Measurements from ENCODE around the gene RABGAP1L.
"Not testable (repeated sequence)": the region's sequence is repeated elsewhere in the genome, so short reads cannot be mapped to it uniquely, and the experiment has no call there.

The RABGAP1L gene

GRCh38 chr1:174997041-174997440 lies 837.7 kb downstream of the RABGAP1L start:
- no peak for DNase-seq (ENCODE audit: low spot score)

GRCh38 chr1:174998569-174999215 lies 839.4 kb downstream of the RABGAP1L start:
- peak; percentile 81 for DNase-seq (ENCODE audit: low spot score)

DNA sequence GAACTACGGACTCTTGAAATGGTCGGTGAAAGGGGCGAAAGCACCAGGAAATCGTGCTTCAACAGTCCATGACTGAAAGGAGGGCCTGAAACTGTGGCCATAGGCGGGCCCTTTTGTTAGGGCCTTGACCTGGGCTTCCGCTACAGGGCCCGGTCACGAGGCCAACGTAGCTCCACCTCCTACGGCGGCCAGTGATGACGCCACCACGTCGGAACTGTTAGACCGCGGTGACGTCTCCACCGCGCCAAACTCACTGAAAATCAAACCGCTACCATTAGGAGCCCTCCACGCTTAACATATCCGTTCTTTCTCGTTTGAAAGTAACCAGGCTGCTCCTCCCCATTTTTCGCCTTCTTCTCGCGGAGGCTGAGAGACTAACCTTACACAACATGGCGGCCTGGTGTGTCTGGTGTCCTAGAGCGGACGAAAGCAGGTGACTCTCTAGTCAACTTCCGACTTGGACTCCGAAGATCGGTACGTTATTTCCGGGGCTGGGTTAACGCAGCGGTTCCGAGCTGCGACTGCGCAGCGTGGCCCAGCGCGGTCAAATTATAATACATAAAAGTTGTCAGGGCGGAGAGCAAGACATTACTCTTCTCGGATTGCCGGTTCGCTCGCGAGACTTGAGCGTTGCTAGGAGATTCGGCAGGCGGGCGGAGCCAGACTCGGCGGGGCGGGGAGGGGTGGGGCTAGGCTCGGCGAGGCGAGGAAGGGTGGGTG lies 840.1 kb downstream of the RABGAP1L start:
- peak; percentile 99 for DNase-seq (ENCODE audit: low spot score)

DNA sequence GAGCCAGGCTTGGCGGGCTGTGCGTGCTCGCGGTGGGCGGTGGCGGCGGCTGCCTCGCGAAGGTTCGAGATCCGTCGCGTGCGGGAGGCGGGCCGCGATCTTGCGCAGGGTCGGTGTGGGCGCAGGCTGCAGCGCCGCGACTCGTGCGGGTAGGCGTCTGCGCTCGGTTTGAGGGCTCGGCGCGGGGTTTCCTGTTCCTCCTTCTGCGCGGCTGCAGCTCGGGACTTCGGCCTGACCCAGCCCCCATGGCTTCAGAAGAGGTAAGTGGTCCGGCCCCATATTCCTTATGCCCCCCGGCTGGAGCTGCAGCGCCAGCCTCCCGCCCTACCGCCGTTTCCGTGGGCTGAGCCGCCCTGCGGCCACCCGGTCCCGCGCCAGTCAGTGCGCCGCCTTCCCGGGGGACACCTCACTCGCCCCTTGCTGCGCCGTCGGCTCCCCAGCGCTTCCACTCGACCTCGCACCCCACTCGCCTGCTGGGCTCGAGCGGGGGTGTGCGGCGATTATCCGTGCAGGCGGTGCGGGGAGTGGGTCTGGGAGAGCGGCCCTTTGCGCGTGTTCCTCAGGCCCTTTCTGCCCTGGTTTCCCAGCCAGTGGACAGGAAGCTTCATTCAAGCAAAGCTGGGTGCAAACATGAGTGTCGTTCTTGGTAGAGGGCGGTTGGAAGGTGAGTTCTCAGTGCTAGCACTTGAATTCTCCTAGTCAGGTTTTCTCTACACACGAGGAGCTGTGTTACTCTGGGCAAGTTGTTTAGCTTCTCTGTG lies 840.8 kb downstream of the RABGAP1L start, which contains the start of gene CACYBP:
CACYBP (plus strand) TSS at position 12 of the 761 bp plus-strand sequence; CDS start at position 246, 234 bp downstream.
- DNase-seq (ENCODE audit: low spot score) = peak; percentile 52

- DNase-seq (ENCODE audit: low spot score) = no peak
Observed at GRCh38 chr1:175000697-175001187, 841.4 kb downstream of the RABGAP1L start.

DNA sequence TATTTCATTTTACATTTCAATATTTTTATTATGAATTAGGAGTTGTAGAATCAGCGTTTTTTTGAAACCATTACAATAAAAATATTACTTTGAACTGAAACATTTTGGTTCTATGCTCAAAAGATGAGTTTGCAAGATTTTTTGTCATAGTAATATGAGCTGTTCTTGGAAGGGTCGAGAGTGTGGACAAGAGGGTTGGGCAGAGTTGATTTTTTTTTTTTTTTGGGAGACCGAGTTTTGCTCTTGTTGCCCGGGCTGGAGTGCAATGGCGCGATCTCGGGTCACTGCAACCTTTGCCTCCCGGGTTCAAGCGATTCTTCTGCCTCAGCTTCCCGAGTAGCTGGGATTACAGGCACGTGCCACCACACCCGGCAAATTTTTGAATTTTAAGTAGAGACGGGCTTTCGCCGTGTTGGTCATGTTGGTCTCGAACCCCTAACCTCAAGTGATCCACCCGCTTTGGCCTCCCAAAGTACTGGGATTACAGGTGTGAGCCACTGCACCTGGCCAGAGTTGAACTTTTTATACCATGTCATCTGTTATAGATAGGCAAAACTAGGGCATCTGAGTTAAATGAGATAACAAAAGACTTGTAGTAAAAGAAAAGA lies 843.7 kb downstream of the RABGAP1L start:
- no peak for DNase-seq (ENCODE audit: low spot score)

DNA sequence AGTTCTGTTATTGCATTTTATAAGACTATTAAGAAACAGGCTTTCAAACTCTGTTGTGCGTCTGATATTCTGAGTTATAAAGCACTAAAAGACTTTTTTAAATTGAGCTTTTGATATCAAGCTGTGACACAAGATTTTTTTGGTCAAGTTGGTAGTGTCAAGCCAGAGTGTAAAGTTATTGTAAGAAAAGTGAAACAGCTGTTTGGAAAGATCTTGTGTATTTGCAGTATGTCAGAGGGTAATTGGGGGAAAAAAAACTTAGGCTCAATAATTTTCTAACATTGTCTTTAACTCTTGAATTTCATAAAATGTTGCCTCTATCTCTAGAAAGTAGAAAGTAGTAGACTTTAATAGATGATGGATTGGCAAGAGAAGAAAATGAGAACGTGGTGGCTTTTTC lies 844.2 kb downstream of the RABGAP1L start:
- DNase-seq (ENCODE audit: low spot score) = no peak

- DNase-seq (ENCODE audit: low spot score) = no peak
Observed at GRCh38 chr1:175005085-175005783, 845.9 kb downstream of the RABGAP1L start.

DNA sequence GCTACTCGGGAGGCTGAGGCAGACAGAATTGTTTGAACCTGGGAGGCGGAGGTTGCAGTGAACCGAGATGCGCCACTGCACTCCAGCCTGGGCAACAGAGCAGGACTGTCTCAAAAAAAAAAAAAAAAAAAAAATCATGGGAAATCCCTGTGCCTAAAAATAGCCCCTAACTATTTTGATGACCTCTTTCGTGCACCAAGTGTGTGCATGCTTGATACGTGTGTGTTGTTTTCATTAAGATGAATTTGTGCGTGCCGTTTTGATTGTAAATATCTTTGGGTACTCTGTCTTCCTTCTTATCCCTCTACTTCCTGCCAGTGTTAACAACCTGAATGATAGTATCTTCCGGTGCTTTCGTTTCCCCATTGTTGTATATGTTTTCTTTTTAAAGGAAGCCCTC lies 850.2 kb downstream of the RABGAP1L start:
- no peak for DNase-seq (ENCODE audit: low spot score)

- DNase-seq (ENCODE audit: low spot score) = no peak
Observed at GRCh38 chr1:175013445-175013844, 854.1 kb downstream of the RABGAP1L start.

DNA sequence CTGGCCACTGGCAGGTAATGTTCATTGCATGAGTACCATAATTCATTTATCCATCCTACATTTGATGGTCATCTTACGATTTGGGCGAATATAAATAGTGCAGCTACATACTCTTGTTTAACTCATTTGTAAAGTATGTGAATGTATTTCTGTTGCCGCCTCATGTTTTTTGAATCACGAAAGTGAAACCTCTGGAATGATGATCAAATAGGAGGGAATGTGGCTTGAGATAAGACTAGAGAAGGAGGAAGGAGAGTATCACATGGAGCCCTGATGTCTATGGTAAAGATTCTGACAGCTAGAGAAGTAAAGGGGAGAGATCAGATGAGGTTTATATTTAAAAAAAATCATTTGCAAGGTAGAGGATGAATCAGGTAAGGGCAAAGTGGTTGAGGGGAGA lies 855.9 kb downstream of the RABGAP1L start:
- no peak for DNase-seq (ENCODE audit: low spot score)

GRCh38 chr1:175019524-175019923 lies 860.2 kb downstream of the RABGAP1L start:
- no peak for DNase-seq (ENCODE audit: low spot score)

DNA sequence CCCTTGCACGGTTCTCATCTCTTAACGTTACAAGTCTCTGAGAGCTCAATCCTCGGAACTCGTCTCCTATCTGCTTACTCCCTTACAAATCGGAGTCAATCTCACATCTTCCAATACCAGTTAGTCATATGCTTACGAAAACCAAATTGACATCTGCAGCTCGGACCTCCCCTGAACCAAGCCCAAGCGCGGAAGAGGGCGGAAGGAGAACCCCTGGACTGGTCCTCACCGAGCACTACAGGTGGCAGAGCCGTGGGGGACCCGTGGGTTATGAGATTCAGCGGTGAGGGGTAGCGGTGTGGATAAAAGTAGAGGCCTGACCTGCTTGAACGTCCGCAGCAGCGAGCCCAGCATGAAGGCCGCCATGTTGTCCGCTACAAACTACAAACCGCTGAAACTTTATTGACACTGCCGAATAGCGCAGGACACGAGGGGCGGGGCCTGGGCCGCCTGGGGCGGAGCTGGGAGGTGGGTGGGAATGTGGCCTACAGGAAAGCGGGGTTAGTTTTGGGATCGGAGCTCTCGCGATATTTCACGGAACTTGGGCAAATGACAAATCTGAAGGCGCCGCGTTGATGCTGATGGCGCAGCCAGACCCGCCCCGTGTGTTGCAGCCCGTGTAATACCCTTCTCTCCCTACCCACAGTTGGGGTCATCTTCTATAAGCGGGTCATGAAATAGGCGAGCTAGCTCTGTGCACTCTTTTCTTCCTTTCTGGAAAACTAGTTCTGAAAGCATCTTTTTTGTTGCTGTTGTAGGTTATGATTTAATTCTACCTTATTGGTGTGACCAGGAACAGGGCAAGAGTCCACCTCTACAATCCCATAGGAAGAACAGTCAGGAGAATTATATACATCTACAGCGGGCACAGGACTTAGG lies 864.0 kb downstream of the RABGAP1L start, which contains the start of gene MRPS14:
MRPS14 (minus strand) TSS at position 383 of the 879 bp plus-strand sequence; CDS start at position 366, 17 bp downstream.
- DNase-seq (ENCODE audit: low spot score) = peak; percentile 98

GRCh38 chr1:175023922-175024242 lies 864.6 kb downstream of the RABGAP1L start:
- not testable (repeated sequence) for DNase-seq (ENCODE audit: low spot score)

DNA sequence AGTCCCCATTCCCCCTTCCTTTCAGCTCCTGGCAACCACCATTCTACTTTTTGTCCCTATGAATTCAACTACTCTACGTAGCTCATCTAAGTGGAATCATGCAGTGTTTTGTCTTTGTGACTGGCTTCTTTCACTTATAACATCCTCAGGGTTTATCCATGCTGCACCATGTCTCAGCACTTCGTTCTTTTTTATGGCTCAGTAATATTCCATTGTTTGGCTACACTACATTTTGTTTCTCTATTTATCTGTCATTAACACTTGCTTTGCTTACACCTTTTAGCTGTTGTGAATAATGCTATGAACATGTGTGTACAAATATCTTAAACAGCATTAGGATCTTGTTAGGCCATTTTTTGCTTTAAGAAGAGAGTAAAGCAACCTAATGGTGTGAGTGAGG lies 865.5 kb downstream of the RABGAP1L start:
- DNase-seq (ENCODE audit: low spot score) = no peak

- DNase-seq (ENCODE audit: low spot score) = no peak
Observed at GRCh38 chr1:175033953-175034352, 874.6 kb downstream of the RABGAP1L start.

DNA sequence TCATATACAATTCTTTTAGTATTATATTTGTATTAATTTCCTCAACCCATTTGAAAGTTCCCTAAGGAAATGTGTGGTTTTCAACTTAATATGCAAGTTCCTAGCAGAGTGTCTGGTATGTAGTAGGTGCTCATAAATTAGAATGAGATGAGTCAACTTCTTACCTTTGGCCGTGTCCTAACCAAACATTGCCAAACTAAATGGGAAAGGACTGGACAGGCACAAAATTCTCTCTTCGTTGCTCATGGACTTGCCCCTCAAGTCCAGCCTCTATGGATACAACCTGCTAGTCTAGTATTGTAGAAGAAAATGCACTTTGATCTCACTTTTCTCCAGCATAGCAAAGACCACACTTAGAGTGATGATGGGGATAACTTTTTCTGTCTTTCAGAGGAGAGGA lies 875.5 kb downstream of the RABGAP1L start:
- DNase-seq (ENCODE audit: low spot score) = no peak

DNA sequence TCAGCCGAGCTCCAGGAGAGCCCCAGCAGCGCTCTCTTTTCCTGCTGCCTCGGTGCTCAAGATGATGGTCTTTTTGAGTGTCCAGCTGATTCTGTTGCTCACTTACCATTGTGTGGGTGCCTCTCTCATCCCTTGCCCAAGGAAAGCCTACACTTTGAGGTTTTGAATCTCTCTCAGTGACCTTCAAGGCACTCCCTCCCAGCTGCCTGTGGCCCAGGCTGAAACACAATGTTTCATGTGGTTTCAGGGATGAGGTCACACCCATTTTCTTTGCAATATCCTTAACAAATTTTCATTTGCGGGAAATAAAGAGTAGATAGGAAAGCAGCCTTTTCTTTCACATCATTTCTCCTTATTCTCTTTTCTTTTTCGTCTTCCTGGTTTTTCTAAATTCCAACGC lies 876.5 kb downstream of the RABGAP1L start:
- DNase-seq (ENCODE audit: low spot score) = no peak

DNA sequence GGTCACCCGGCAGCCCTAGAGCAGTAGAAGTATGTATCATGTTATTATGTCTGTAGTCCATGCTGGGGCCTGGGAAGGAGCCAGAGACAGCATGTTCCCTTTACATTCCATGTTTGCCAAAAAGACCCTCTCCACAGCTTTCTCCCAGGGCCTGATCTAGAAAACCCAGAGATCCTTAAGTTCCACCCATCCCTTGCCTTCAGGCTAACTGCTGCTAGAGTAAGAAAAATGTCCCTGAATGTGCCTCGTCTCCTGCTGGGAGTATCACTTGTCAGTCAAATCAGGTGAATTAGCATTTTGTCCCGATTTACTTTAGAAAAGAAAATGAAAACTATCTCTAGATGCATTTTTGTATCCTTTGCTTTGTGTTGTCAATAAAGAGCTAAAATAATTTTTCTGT lies 877.2 kb downstream of the RABGAP1L start:
- no peak for DNase-seq (ENCODE audit: low spot score)

- DNase-seq (ENCODE audit: low spot score) = no peak
Observed at GRCh38 chr1:175037416-175037815, 878.1 kb downstream of the RABGAP1L start.
